Smooth muscle cell (in vitro differentiated cells): ENCODE data around the gene FAM53C. TPM values are rescaled to one million over a fixed set of nuclear protein-coding genes. Genes with fewer than 3 reads are reported as not detected.

Experiments used
- DNase-seq: peaks from one replicate; lab custom pipeline; 2025; ENCODE audit not compliant: unreplicated experiment; lab: John Stamatoyannopoulos, UW
- H2AFZ ChIP-seq: fragments of 200-600 bp; sonication (generic); 2 replicates; pipeline ENCODE4 v1.6.0; 2016; ENCODE audit warnings: antibody characterized with exemption, low read depth, mild to moderate bottlenecking
- H3F3A ChIP-seq: fragments of 200-600 bp; sonication (generic); 2 replicates; pipeline ENCODE4 v1.6.0; 2017; ENCODE audit warnings: antibody characterized with exemption, low read depth
- H3K27ac ChIP-seq: fragments of 200-600 bp; sonication (generic); 2 replicates; pipeline ENCODE4 v1.5.1; 2016; ENCODE audit warnings: low read depth, mild to moderate bottlenecking
- H3K27me3 ChIP-seq: fragments of 200-600 bp; sonication (generic); 2 replicates; pipeline ENCODE4 v1.6.1; 2016; ENCODE audit warnings: low read depth, mild to moderate bottlenecking
- H3K36me3 ChIP-seq: fragments of 200-600 bp; sonication (generic); 2 replicates; pipeline ENCODE4 v1.5.1; 2016; ENCODE audit warnings: low read depth
- H3K4me1 ChIP-seq: fragments of 200-600 bp; sonication (generic); 2 replicates; pipeline ENCODE4 v1.5.1; 2016; ENCODE audit warnings: low read depth
- H3K4me2 ChIP-seq: fragments of 200-600 bp; sonication (generic); 2 replicates; pipeline ENCODE4 v1.6.0; 2016; ENCODE audit warnings: mild to moderate bottlenecking
- H3K4me3 ChIP-seq: fragments of 200-600 bp; sonication (generic); 2 replicates; pipeline ENCODE4 v1.5.1; 2016; ENCODE audit warnings: mild to moderate bottlenecking
- H3K79me2 ChIP-seq: fragments of 200-600 bp; sonication (generic); 2 replicates; pipeline ENCODE4 v1.6.0; 2016; ENCODE audit warnings: low read depth, mild to moderate bottlenecking
- H3K9ac ChIP-seq: fragments of 200-600 bp; sonication (generic); 2 replicates; pipeline ENCODE4 v1.6.0; 2016; ENCODE audit warnings: low read depth
- H3K9me3 ChIP-seq: fragments of 200-600 bp; sonication (generic); replicated peaks from 2 replicates; pipeline ENCODE4 v1.5.1; 2016; ENCODE audit warnings: low read depth
- H4K20me1 ChIP-seq: fragments of 200-600 bp; sonication (generic); 2 replicates; pipeline ENCODE4 v1.6.0; 2016; ENCODE audit warnings: low read depth
- WGBS: methylation state at CpG from one replicate; pipeline ENCODE4 v1.1.7; 2016; ENCODE audit warnings: low lambda C conversion rate; 5-methylcytosine and 5-hydroxymethylcytosine counted together
- polyA plus RNA-seq: library from polyadenylated mRNA; unstranded; fragments of >200 nt; fragmentation: Nextera tagmentation; extraction: Ambion mirVana; gene quantifications from 2 replicates; pipeline ENCODE4 v1.2.1, GENCODE V29; 2016
- total RNA-seq: library from RNA; depleted of rRNA; stranded (reverse); fragments of >200 nt; gene quantifications from 2 replicates; pipeline ENCODE4 v1.2.3, GENCODE V29; 2014
- TF ChIP-seq, protein P1 (sequence below): fragments of 200-600 bp; sonication (generic); IDR thresholded peaks from 2 replicates; pipeline ENCODE4 v1.5.1; 2017; ENCODE audit warnings: borderline replicate concordance, mild to moderate bottlenecking, antibody characterized with exemption; ENCODE audit not compliant: insufficient read depth, poor library complexity, severe bottlenecking

The FAM53C gene
- total and polyA plus RNA-seq, 2 experiments from 2014 or later = 34.8 to 45.1 TPM

DNA sequence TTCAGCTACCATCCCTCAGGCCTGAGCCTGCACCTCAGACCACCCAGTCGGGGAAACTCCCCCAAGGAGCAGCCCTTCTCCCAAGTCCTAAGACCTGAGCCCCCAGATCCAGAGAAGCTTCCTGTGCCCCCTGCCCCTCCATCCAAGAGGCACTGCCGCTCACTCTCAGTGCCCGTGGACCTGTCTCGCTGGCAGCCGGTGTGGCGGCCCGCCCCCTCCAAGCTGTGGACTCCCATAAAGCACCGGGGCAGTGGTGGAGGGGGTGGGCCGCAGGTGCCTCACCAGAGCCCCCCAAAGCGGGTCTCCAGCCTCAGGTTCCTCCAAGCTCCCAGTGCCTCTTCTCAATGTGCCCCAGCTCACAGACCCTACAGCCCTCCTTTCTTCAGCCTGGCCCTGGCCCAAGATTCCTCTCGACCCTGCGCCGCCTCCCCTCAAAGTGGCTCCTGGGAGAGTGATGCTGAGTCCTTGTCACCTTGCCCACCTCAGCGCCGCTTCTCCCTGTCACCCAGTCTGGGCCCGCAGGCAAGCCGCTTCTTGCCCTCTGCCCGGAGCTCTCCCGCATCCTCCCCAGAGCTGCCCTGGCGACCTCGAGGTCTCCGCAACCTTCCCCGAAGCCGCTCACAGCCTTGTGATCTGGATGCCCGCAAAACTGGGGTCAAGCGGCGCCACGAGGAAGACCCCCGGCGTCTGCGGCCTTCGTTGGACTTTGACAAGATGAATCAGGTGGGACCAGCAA, 7.0 kb downstream of the FAM53C start:
- peaks cover 5% of the 10 kb centered on the region for H3K4me1 ChIP-seq
- peaks cover 4% of the 10 kb centered on the region for H3K36me3 ChIP-seq
- TF ChIP-seq, protein P1, sequence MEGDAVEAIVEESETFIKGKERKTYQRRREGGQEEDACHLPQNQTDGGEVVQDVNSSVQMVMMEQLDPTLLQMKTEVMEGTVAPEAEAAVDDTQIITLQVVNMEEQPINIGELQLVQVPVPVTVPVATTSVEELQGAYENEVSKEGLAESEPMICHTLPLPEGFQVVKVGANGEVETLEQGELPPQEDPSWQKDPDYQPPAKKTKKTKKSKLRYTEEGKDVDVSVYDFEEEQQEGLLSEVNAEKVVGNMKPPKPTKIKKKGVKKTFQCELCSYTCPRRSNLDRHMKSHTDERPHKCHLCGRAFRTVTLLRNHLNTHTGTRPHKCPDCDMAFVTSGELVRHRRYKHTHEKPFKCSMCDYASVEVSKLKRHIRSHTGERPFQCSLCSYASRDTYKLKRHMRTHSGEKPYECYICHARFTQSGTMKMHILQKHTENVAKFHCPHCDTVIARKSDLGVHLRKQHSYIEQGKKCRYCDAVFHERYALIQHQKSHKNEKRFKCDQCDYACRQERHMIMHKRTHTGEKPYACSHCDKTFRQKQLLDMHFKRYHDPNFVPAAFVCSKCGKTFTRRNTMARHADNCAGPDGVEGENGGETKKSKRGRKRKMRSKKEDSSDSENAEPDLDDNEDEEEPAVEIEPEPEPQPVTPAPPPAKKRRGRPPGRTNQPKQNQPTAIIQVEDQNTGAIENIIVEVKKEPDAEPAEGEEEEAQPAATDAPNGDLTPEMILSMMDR = no peak
- H3K4me3 ChIP-seq = no peak overlapping the region
- DNase-seq = no peak
- no peak overlapping the region for H3K9ac ChIP-seq
- H3K27ac ChIP-seq = no peak overlapping the region
- H3K27me3 ChIP-seq = no peaks in the 10 kb centered on the region
- peaks cover 15% of the 10 kb centered on the region for H3F3A ChIP-seq
- H3K4me2 ChIP-seq = no peak overlapping the region
- H4K20me1 ChIP-seq = peaks cover 64% of the 10 kb centered on the region
- peaks cover 26% of the 10 kb centered on the region for H3K79me2 ChIP-seq
- 99% methylated on average over 32 of the region's 32 CpGs for WGBS
- no peak overlapping the region for H2AFZ ChIP-seq
- no peaks in the 10 kb centered on the region for H3K9me3 ChIP-seq

DNA sequence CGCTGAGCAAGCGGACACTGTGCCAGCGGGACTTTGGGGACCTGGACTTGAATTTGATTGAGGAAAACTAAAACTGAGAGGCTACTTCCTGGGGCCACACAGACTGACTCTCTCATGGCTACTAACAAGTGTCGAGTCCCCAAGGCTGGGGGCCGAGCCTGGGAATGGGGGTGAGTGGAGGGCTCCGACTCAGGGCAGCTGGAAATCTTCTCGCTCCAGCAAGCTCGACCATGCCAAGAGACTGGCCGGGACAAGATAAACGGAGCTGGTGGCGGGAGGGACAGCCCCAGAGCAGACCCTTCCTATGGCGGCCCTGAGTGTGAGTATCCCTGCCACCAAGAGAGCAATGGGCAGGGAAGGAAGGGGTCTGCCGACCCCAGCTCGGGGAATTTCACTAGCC, 8.8 kb downstream of the FAM53C start:
- Histone ChIP-seq H4K20me1 (peaks cover 46% of the 10 kb centered on the region), H3F3A (peaks cover 33% of the 10 kb centered on the region), H3K9ac (no peak overlapping the region), H3K27me3 (no peaks in the 10 kb centered on the region), H3K27ac (no peak overlapping the region), H3K79me2 (peaks cover 7% of the 10 kb centered on the region), H2AFZ (no peak overlapping the region), H3K36me3 (peaks cover 4% of the 10 kb centered on the region), H3K9me3 (no peaks in the 10 kb centered on the region), H3K4me2 (no peak overlapping the region), H3K4me1 (no peaks in the 10 kb centered on the region), H3K4me3 (no peak overlapping the region)
- no peak for DNase-seq
- 97% methylated on average over 14 of the region's 14 CpGs for WGBS
- TF ChIP-seq, protein P1 = no peak

DNA sequence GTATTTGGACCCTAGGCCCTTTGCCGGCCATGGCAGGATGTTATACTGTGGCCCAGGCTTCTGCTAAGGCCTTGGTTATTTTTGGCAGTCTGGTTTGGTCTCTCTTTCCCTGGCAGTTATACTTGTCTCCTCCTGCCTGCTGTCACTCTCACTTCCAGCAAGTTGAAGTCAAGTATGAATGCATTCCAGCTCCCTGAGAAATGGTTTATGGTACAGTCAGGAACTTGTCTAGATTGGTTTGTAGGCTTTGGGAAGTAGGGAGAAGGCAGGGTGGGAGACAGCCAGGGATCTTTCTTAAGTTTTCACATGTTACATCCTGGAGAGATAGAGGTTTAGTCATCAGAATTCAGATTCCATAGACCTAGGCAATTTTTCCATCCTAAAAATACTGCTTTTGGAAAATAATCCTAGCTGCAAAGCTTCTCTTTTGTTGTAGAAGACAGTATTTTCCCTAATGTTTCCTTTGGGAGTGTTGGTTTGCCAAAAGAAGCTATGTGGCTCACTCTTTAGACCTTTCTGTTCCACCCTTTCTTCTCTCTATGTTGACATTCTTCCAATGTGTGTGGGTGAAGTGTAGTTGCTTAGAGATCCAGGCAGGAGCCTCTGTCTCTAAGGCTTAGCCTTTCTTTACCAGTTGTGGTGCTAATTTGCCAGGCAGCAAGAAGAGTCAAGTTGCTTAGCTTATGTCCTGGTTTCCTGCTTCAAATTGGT, 11.9 kb downstream of the FAM53C start:
- DNase-seq = no peak
- H3K27ac ChIP-seq = peak overlapping the region; percentile 31
- 100% methylated on average over 1 of the region's 1 CpG for WGBS
- no peaks in the 10 kb centered on the region for H3K36me3 ChIP-seq
- H2AFZ ChIP-seq = no peak overlapping the region
- peaks cover 31% of the 10 kb centered on the region for H4K20me1 ChIP-seq
- TF ChIP-seq, protein P1 = no peak
- H3K4me1 ChIP-seq = peaks cover 11% of the 10 kb centered on the region
- H3K9me3 ChIP-seq = no peaks in the 10 kb centered on the region
- no peak overlapping the region for H3K4me2 ChIP-seq
- H3K79me2 ChIP-seq = peaks cover 15% of the 10 kb centered on the region
- H3F3A ChIP-seq = peaks cover 51% of the 10 kb centered on the region
- H3K4me3 ChIP-seq = no peak overlapping the region
- no peaks in the 10 kb centered on the region for H3K27me3 ChIP-seq
- no peak overlapping the region for H3K9ac ChIP-seq

DNA sequence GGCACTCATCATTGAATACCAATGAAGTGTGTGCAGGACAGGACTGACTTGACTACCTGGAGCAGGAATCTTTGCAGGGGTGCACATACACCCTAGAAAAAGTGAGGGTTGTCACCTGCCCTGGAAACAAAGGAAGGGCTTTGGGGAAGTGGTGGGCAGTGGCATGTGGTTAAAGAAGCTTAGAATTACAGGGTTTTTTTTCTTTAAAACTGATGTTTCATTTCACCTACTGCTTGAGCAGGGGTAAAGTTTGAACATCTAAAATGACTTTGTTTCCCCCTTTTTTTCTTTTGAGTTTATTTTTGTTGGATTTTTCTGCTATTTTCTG, 12.5 kb downstream of the FAM53C start:
- Histone ChIP-seq H4K20me1 (peaks cover 35% of the 10 kb centered on the region), H3K27me3 (no peaks in the 10 kb centered on the region), H3K79me2 (peaks cover 20% of the 10 kb centered on the region), H3K4me1 (peaks cover 16% of the 10 kb centered on the region), H3F3A (peaks cover 51% of the 10 kb centered on the region), H3K4me3 (no peak overlapping the region), H2AFZ (no peak overlapping the region), H3K36me3 (no peaks in the 10 kb centered on the region), H3K9ac (no peak overlapping the region), H3K4me2 (no peak overlapping the region), H3K27ac (peak overlapping the region; percentile 26), H3K9me3 (no peaks in the 10 kb centered on the region)
- TF ChIP-seq, protein P1 = no peak
- DNase-seq = no peak
